Measurements from ENCODE around the gene APCDD1L.
"Not testable (repeated sequence)": the region's sequence is repeated elsewhere in the genome, so short reads cannot be mapped to it uniquely, and the experiment has no call there.

APCDD1L gene

GRCh38 chr20:58544891-58545290, 29.7 kb upstream of the APCDD1L start:
- no peak for DNase-seq

- no peak for DNase-seq
Measured at GRCh38 chr20:58544286-58544685, 29.1 kb upstream of the APCDD1L start.

GRCh38 chr20:58543274-58543673, 28.1 kb upstream of the APCDD1L start:
- no peak for DNase-seq

- no peak for DNase-seq
Measured at GRCh38 chr20:58542411-58543095, 27.4 kb upstream of the APCDD1L start.

GRCh38 chr20:58542034-58542410, 26.8 kb upstream of the APCDD1L start:
- not testable (repeated sequence) for DNase-seq

GRCh38 chr20:58538752-58539151, 23.6 kb upstream of the APCDD1L start:
- no peak for DNase-seq

- no peak for DNase-seq
Measured at GRCh38 chr20:58537831-58538230, 22.6 kb upstream of the APCDD1L start.

- DNase-seq = no peak
Measured at GRCh38 chr20:58536289-58536688, 21.1 kb upstream of the APCDD1L start.

- no peak for DNase-seq
Measured at GRCh38 chr20:58531657-58532056, 16.5 kb upstream of the APCDD1L start.

GRCh38 chr20:58531063-58531462, 15.9 kb upstream of the APCDD1L start:
- DNase-seq = no peak

GRCh38 chr20:58528412-58528811, 13.2 kb upstream of the APCDD1L start:
- DNase-seq = no peak

GRCh38 chr20:58526411-58526810, 11.2 kb upstream of the APCDD1L start:
- no peak for DNase-seq

- DNase-seq = no peak
Measured at GRCh38 chr20:58524814-58525213, 9.6 kb upstream of the APCDD1L start.

GRCh38 chr20:58523971-58524315, 8.7 kb upstream of the APCDD1L start:
- DNase-seq = no peak

GRCh38 chr20:58523072-58523970, 8.1 kb upstream of the APCDD1L start:
- no peak for DNase-seq

GRCh38 chr20:58522666-58523065, 7.5 kb upstream of the APCDD1L start:
- no peak for DNase-seq

GRCh38 chr20:58521763-58522162, 6.6 kb upstream of the APCDD1L start:
- DNase-seq = no peak

- no peak for DNase-seq
Measured at GRCh38 chr20:58519940-58520712, 4.9 kb upstream of the APCDD1L start.

- DNase-seq = no peak
Measured at GRCh38 chr20:58518896-58519593, 3.8 kb upstream of the APCDD1L start.

GRCh38 chr20:58518387-58518786, 3.2 kb upstream of the APCDD1L start:
- DNase-seq = no peak

- DNase-seq = no peak
Measured at GRCh38 chr20:58514321-58515232, 622 bp downstream of the APCDD1L start.
